ENCODE measurements around the gene MYOM1. TPM values are rescaled to one million over a fixed set of nuclear protein-coding genes. Genes with fewer than 3 reads are reported as not detected.

The MYOM1 gene
- total RNA-seq, 1 experiment from 2014 or later, result 0.41 TPM

- H3K4me1 Mint-ChIP-seq (ENCODE audit: low read depth, unreplicated experiment), result peaks cover 6% of the 10 kb centered on the region
- no peaks in the 10 kb centered on the region for H3K9me3 Mint-ChIP-seq (ENCODE audit: unreplicated experiment)
- ChIA-PET POLR2A (no interaction called here), CTCF (no interaction called here)
- H3K4me3 Mint-ChIP-seq (ENCODE audit: unreplicated experiment), result no peak overlapping the region
- no peaks in the 10 kb centered on the region for H3K9me3 ChIP-seq
- no peak overlapping the region for H3K4me3 ChIP-seq (ENCODE audit: low read depth, low read length)
- no peaks in the 10 kb centered on the region for H3K36me3 ChIP-seq (ENCODE audit: control insufficient read depth, insufficient read depth, low read length)
- TF ChIP-seq, protein P1, sequence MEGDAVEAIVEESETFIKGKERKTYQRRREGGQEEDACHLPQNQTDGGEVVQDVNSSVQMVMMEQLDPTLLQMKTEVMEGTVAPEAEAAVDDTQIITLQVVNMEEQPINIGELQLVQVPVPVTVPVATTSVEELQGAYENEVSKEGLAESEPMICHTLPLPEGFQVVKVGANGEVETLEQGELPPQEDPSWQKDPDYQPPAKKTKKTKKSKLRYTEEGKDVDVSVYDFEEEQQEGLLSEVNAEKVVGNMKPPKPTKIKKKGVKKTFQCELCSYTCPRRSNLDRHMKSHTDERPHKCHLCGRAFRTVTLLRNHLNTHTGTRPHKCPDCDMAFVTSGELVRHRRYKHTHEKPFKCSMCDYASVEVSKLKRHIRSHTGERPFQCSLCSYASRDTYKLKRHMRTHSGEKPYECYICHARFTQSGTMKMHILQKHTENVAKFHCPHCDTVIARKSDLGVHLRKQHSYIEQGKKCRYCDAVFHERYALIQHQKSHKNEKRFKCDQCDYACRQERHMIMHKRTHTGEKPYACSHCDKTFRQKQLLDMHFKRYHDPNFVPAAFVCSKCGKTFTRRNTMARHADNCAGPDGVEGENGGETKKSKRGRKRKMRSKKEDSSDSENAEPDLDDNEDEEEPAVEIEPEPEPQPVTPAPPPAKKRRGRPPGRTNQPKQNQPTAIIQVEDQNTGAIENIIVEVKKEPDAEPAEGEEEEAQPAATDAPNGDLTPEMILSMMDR (IDR thresholded peaks at IDR 0.05; ENCODE audit: insufficient read depth in 1 of 2, low read depth in 1 of 2, low read length in 1 of 2, severe bottlenecking in 1 of 2, unreplicated experiment in 1 of 2), result no peak
- no peaks in the 10 kb centered on the region for H3K27me3 Mint-ChIP-seq (ENCODE audit: insufficient read depth, unreplicated experiment)
- DNase-seq, result no peak
- no TSS peak for BruUV-seq (replicated peaks)
- intact Hi-C loops (cut with micrococcal nuclease; ENCODE audit: unreplicated experiment), result no loop called here
- H3K27ac Mint-ChIP-seq (ENCODE audit: unreplicated experiment), result no peak overlapping the region
- H3K4me1 ChIP-seq, result peaks cover 6% of the 10 kb centered on the region
- H3K36me3 Mint-ChIP-seq (ENCODE audit: insufficient read depth, unreplicated experiment), result no peaks in the 10 kb centered on the region
- H3K27me3 ChIP-seq (replicated peaks; ENCODE audit: control insufficient read depth, insufficient read depth, low read length), result no peaks in the 10 kb centered on the region
These were observed 174.7 kb downstream of the MYOM1 start for GRCh38 chr18:3044931-3045698.

DNA sequence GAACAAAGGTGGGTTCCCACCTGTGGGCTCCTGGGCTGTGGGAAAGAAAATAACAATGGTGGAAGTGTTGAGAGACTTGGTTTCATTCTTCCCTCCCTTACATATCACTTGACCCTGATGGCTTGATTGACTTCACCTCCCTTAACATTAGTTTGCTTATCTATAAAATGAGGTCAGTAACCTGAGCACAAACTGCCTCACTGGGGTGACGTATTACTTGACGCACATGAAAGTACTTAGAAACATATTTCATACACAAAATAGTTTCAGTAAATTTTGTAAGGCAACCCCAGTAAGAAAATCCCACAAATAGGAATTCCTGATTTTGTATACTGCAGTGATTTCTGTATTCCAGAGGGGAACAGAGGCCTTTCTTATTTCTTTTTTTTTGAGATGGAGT is 177.4 kb downstream of the MYOM1 start:
- no peaks in the 10 kb centered on the region for H3K36me3 Mint-ChIP-seq (ENCODE audit: insufficient read depth, unreplicated experiment)
- CTCF ChIA-PET, result no interaction called here
- intact Hi-C loops (cut with micrococcal nuclease; ENCODE audit: unreplicated experiment), result no loop called here
- TF ChIP-seq, protein P1 (IDR thresholded peaks at IDR 0.05; ENCODE audit: insufficient read depth in 1 of 2, low read depth in 1 of 2, low read length in 1 of 2, severe bottlenecking in 1 of 2, unreplicated experiment in 1 of 2), result no peak
- Histone ChIP-seq H3K36me3 (ENCODE audit: control insufficient read depth, insufficient read depth, low read length) (no peaks in the 10 kb centered on the region), H3K4me1 (peaks cover 6% of the 10 kb centered on the region; the same call in 1 of the 2 replicates), H3K27me3 (replicated peaks; ENCODE audit: control insufficient read depth, insufficient read depth, low read length) (no peaks in the 10 kb centered on the region), H3K4me3 (ENCODE audit: low read depth, low read length) (no peak overlapping the region), H3K9me3 (no peaks in the 10 kb centered on the region; the same call in 1 of the 2 replicates)
- H3K4me1 Mint-ChIP-seq (ENCODE audit: low read depth, unreplicated experiment), result peaks cover 6% of the 10 kb centered on the region
- no TSS peak for BruUV-seq (replicated peaks)
- no peaks in the 10 kb centered on the region for H3K9me3 Mint-ChIP-seq (ENCODE audit: unreplicated experiment)
- no peaks in the 10 kb centered on the region for H3K27me3 Mint-ChIP-seq (ENCODE audit: insufficient read depth, unreplicated experiment)
- POLR2A ChIA-PET, result no interaction called here
- no peak for DNase-seq
- no peak overlapping the region for H3K27ac Mint-ChIP-seq (ENCODE audit: unreplicated experiment)
- no peak overlapping the region for H3K4me3 Mint-ChIP-seq (ENCODE audit: unreplicated experiment)

DNA sequence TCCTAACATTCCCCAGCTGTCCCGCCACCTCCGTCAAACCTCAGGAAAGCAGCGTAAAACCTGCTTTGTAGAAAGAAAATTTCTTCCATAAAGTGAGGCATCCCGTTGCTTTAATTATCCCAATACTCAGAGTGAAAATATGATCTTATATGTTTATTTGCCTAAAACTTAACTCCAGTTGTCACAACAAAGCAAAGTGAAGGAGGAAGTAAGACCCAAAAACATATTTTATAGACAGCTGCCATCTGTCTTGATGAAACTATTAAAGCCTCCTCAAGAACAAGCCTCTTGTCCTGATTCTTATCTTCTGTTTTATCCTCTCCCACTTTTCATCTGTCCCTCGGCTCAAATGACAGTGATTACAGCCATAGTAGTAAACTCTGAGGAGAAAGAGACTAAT is 177.9 kb downstream of the MYOM1 start:
- Histone ChIP-seq H3K4me1 (peaks cover 10% of the 10 kb centered on the region; the same call in 1 of the 2 replicates), H3K4me3 (ENCODE audit: low read depth, low read length) (no peak overlapping the region), H3K27me3 (replicated peaks; ENCODE audit: control insufficient read depth, insufficient read depth, low read length) (no peaks in the 10 kb centered on the region), H3K9me3 (no peaks in the 10 kb centered on the region; the same call in 1 of the 2 replicates), H3K36me3 (ENCODE audit: control insufficient read depth, insufficient read depth, low read length) (no peaks in the 10 kb centered on the region)
- intact Hi-C loops (cut with micrococcal nuclease; ENCODE audit: unreplicated experiment), result no loop called here
- ChIA-PET CTCF (no interaction called here), POLR2A (no interaction called here)
- Mint-ChIP-seq H3K4me3 (ENCODE audit: unreplicated experiment) (no peak overlapping the region), H3K36me3 (ENCODE audit: insufficient read depth, unreplicated experiment) (no peaks in the 10 kb centered on the region), H3K27ac (ENCODE audit: unreplicated experiment) (no peak overlapping the region), H3K27me3 (ENCODE audit: insufficient read depth, unreplicated experiment) (no peaks in the 10 kb centered on the region), H3K4me1 (ENCODE audit: low read depth, unreplicated experiment) (peaks cover 6% of the 10 kb centered on the region), H3K9me3 (ENCODE audit: unreplicated experiment) (no peaks in the 10 kb centered on the region)
- TF ChIP-seq, protein P1 (IDR thresholded peaks at IDR 0.05; ENCODE audit: insufficient read depth in 1 of 2, low read depth in 1 of 2, low read length in 1 of 2, severe bottlenecking in 1 of 2, unreplicated experiment in 1 of 2), result no peak
- DNase-seq, result no peak
- no TSS peak for BruUV-seq (replicated peaks)

All from Caco-2 (cell line).